GM04503 (cell line): ENCODE results near the gene PNLIP.

ENCODE experiments used
- DNase-seq: peaks from one replicate; pipeline ENCODE4 v3.0.0-alpha.2; 2012; ENCODE audit warnings: low read depth

The PNLIP gene

GRCh38 chr10:116574797-116575196 lies 29.1 kb downstream of the PNLIP start:
- DNase-seq: no peak

- DNase-seq: no peak
These were observed 42.3 kb downstream of the PNLIP start for GRCh38 chr10:116587878-116588591.

- DNase-seq: no peak
These were observed 43.3 kb downstream of the PNLIP start for GRCh38 chr10:116588995-116589394.

DNA sequence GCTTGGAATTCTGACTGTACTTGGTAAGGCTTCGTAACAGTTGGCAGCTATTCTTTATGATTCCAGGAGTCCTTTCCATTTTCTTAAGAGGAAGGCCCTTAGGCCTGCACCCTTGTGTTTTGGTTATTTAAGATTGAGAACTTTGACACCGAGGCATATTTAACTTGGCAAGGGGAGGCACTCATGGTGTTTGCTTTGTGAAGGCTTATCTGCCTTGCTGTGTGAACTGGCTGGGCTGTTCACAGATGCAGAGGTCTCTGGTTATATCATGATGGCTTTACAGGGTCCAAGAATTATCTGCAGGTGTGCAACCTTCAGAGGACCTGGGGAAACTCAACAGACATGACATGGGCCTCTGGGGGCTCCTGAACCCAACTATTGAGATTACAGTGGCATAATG lies 44.2 kb downstream of the PNLIP start:
- DNase-seq: no peak

DNA sequence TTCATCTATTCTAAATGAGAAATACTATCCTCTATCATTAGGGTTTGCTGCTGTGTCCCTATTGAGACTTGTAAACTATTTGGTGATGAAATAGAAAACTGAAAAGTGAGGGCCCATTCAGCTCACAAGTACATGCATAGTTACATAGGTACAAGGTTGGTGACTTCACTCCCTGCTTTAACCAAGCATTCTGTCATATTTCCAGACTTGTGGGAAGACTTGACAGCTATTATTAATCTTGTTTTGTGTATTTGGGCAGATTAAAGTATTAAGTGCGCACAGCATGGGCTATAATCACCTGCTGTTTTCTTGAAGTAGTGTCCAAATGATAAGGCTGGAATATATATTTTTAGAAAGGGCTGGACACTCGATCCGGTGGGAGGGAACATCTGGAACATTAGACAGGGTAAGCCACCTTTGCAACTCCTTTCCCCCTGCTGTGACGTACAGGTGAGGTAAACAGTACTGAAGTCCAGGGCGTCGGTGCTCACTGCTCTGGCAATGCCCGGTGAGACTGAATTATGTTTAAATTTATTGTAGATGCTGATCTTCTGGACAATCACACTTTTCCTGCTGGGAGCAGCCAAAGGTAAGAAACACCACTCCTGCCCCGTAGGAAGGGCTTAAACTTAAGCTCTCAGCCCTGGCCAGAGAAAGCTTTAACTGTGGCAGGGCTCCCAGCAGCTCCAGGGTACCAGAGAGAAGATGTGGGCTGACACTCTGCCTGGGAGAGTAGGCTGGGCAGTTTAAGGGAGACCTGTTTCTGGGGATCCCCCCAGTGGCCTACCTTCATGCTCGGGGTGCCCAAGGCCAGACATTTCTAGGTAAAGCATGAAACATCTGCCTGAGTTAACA lies 45.1 kb downstream of the PNLIP start, which contains the start of gene PNLIPRP1:
Gene PNLIPRP1 (plus strand): TSS at position 370 of the 855 bp plus-strand sequence. CDS start 171 bp downstream, at position 541.
- DNase-seq: no peak

GRCh38 chr10:116593139-116593740 lies 47.5 kb downstream of the PNLIP start:
- DNase-seq: no peak

GRCh38 chr10:116594525-116595035 lies 48.8 kb downstream of the PNLIP start:
- DNase-seq: no peak

- DNase-seq: no peak
These were observed 50.3 kb downstream of the PNLIP start for GRCh38 chr10:116596062-116596461.

- DNase-seq: no peak
These were observed 51.8 kb downstream of the PNLIP start for GRCh38 chr10:116597543-116597942.

- DNase-seq: no peak
These were observed 52.6 kb downstream of the PNLIP start for GRCh38 chr10:116598329-116598728.

DNA sequence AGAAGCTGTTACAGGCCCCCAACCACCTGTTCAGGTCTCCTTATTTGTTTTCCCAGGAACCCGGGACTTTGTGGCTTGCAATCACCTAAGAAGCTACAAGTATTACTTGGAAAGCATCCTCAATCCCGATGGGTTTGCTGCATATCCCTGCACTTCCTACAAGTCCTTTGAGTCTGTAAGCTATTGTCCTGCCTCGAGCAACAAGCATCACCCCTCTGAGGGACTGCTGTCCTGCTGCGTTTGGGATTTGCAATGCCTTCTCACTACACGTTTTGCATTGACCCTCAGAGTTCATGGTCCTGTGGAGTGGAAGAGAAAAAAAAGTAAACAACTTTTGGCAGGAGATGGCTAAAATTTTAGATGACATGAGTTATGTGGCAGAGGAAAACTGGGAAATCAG lies 54.3 kb downstream of the PNLIP start:
- DNase-seq: no peak

DNA sequence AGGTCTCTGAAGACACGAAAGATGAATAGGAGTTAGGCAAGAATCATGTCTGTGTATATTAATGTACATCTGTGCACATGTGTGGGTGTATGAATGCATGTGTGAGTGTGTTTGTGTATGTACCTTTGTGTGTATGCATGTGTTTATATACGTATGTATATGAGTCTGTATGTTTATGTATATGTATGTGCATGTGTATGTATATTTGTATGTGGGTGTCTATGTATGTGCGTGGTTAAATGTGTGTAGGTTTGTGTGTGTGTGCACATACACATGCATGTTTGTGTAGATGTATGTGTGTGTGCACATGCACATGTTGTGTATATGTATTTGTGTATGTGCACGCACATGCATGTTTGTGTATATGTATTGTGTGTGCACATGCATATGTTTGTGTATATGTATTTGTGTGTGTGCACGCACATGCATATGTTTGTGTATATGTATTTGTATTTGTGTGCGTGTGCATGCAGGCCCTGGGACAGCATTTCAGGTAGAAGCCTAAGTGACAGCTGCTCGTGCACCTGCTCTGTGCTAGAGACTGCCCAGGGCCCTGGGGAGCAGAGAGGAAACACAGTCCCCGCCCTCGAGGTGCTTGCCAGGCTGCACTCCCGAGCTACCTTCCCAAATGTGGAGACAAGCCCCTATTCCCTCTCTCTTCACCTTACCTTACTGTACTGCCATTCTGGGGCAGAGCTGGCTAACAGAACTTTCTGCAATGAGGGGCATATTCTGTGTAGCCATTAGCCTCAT lies 57.1 kb downstream of the PNLIP start:
- no peak for DNase-seq

GRCh38 chr10:116606061-116606483 lies 60.3 kb downstream of the PNLIP start:
- no peak for DNase-seq

DNA sequence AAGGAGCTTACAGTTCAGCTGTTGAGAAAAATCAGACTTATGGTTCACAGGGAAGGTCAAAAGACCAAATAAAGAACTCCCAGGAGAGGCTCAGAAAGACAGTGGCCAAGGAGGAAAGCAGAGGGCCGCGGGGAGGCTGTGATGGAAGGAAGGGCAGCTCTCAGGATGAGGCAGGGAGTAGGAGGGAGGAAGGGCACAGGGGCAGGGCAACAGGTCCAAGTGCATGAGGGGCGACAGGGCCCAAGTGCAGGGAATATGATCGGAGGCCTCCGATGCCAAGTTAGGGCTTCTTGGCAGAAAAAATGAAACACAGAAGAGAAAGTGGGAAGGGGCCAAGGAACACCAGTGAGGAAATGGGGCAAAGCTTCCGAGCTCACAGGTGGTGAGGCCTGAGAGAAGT lies 61.6 kb downstream of the PNLIP start:
- no peak for DNase-seq

DNA sequence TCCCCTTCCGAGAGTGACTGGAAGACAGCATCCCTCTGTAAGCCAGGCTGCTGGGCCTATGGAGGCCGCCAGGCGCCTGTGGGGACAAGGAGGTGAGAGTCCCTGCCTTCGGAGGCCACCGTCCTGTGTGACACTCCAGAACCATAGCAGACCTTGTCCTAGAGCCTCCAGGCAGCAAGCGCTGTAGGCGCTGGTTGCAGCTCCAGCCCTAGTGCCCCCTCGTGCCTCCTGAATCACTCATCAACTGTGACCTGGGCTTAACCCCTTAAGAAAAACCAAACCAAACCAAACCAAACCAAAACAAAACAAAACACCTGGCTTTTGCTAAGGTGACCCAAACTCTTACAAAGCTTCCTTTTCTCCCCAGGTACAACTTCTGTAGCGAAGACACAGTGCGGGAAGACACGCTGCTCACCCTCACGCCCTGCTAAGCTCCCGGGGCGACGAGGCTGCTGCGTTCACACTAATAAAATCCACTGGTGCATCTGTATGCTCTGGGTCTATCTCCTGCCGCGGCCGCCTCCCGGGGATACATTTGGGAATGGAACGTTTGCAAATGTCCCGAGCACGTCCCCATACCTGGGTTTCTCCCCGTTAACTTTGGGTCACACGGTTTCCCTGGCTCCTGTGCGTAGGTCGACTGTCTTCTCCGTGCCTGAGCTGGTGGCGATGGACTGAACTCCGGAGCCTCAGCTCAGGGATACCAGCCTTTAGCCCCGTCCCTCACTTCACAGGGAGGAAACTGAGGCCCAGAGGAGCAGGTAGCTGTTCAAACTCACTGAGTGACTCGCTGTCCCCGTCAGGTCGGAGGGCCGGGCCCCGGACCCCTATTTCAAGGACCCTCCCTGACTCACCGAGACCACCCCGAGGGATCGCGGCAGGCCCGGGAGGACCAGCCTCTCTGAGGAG lies 63.2 kb downstream of the PNLIP start:
- no peak for DNase-seq

DNA sequence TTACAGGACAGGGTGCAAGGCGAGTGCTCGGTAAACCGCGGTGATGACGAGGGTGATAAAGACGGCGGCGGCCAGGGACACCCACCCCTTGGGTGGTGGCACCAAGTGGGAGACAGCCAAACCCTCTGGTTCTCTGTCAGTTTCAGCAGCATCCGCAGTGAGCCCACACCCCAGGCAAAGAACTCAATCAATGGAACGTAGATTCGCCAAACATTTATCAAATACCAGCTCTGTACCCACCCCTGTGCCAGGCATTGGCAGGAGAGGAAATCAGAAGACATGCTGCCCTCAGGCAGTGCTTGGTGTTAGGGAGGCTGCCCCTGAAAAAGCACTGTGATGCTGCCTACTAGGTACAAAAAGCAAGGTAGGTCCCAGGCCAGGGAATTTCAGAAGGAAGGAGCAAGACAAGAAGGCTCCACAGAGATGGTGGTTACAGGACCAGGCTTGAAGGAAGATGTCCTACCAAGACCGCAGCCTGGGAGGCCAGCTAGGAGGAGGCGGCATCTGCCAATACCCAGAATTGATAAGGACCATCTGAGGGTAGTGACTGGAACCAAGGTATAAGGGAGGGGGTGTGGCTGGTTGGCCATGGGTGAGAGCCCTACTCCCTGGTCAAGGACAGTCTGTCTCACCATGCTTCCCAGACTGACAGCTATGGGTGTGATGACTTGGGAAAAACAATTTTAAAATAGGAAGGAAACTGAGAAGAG lies 64.9 kb downstream of the PNLIP start:
- DNase-seq: no peak

DNA sequence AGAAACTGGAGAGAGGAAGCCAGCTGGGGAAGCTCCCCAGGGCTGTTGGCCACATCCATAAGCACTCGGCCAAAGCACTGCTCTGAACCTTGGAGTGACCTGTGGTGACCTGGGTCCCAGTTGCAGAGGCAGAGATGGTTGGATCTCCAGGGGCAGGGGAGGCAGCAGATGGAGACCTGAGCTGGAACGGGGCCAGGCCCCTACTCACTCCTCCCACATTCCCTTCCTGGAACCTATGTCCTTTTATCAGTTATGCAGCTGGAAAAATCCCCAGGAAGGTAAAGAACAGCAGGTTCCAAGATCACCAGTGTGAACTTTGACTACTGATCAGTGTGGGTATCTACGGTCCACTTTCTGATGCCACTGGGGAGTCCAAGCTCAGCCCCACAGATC lies 65.4 kb downstream of the PNLIP start:
- no peak for DNase-seq

DNA sequence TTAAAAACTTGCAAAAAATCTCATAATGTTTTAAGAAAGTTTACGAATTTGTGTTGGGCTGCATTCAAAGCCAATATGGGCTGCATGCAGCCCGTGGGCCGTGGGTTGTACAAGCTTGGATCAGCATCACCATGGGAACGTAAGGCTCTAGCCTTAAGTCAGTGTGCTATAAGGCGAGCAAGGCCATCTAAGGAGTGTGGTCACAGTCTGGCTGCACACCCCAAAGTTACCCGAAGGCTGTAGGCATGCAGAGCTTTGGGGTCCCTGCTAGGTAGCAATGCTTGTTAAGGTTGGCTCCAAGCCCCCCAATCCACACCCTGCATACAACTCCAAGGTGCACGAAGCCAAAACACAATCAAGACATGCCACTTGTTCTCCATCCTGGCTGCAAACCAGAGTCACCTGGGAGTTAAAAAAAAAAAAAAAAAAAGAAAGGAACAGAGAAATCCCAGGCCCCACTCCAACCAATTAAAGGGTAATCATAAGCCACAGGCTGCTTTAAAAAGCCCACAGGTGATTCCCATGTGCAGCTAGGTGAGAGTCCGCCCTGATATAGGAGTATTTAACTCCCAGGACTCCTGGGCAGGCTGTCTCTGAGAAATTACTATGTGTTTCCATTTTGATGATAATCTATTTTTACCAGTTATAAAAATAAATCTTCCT lies 66.5 kb downstream of the PNLIP start:
- DNase-seq: no peak

DNA sequence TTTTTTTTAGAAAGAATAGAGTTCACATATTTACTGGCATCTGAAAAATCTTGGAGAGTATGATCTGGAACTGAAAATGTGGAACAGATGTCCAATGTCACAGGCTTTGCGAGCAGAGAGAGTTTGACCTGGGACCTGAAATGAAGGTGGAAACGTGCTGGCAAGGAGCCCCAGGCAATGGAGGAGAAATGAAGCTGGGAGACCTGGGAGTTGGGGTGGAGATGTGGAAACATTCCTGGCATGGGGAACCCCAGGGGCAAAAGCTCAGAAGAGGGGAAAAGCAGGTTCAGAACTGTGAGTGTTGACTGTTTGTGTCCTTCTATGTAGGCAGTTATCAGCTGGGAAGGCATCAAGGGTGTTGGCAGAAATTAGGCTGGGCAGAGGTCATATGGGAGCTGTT lies 67.7 kb downstream of the PNLIP start:
- DNase-seq: no peak

- no peak for DNase-seq
These were observed 69.1 kb downstream of the PNLIP start for GRCh38 chr10:116614796-116615195.
